Measurements from ENCODE around the gene ANXA2R. TPM values are rescaled to one million over a fixed set of nuclear protein-coding genes. Genes with fewer than 3 reads are reported as not detected.

The ANXA2R gene
- total RNA-seq, 1 experiment from 2014 or later, result 0.98 TPM

DNA sequence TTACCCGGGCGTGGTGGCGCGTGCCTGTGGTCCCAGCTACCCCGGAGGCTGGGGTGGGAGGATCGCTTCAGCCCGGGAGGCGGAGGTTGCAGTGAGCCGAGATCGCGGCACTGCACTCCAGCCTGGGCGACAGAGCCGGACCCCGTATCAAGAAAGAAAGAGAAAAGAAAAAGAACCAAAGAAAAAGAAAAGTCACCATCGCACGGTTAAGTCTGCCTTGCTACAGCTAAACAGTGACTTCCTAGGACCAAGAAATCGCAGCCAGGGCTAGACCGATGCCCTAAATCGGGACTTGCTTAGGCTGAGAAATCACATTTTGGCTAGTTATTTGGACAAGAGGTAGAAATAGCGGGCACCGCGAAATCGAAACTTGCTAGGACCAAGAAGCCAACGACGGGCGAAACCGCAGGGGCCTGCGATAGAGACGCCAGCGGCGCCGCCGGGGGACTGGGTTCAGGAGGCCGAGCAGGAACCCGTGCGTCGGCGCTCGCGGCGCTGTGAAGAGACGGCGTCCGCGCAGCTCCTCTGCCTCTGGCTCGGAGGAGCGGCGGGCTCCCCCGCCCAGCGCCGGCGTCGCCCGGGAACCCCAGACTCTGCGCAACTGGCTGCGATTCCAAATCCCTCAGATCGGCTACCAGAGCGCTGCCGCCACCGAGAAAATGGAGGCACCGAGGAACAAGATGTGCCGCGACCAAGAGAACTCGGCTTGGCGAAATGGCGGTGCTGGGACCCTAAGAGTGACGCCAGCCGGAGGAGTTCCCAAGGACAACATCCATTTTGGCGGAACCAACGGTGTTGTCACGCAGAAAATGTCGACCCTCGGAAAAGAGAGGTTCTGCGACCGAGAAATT lies 26.1 kb upstream of the ANXA2R start:
- Mint-ChIP-seq H3K9me3 (ENCODE audit: unreplicated experiment) (no peaks in the 10 kb centered on the region), H3K4me3 (ENCODE audit: unreplicated experiment) (peak overlapping the region; percentile 99), H3K27me3 (ENCODE audit: insufficient read depth, unreplicated experiment) (no peaks in the 10 kb centered on the region), H3K4me1 (ENCODE audit: insufficient read depth, unreplicated experiment) (peaks cover 16% of the 10 kb centered on the region), H3K36me3 (ENCODE audit: insufficient read depth, unreplicated experiment) (peaks cover 49% of the 10 kb centered on the region), H3K27ac (ENCODE audit: low read depth, unreplicated experiment) (peak overlapping the region; percentile 93)
- POLR2A ChIA-PET, result interaction anchor here (0.5 to 7.2 kb wide), 17 partner anchors 13 to 1163 kb away, joined by 3 to 181 read pairs (median 4); partner anchors contain the start of genes HMGCS1, TMEM267 and ZNF131
- CTCF ChIA-PET, result interaction anchor here (0.7 to 1.7 kb wide), 6 partner anchors 24 to 246 kb away, joined by 3 to 7 read pairs (median 4); partner anchors contain the start of gene ZNF131
- DNase-seq (ENCODE audit: unreplicated experiment), result peak; percentile 70
- BruUV-seq (replicated peaks), result TSS peak; percentile 24
- intact Hi-C loops (cut with micrococcal nuclease), result loop anchor here (1.0 to 2.0 kb wide), 4 partner anchors 24 to 323 kb away; no protein-coding TSS in a partner anchor
- TF ChIP-seq, protein P1, sequence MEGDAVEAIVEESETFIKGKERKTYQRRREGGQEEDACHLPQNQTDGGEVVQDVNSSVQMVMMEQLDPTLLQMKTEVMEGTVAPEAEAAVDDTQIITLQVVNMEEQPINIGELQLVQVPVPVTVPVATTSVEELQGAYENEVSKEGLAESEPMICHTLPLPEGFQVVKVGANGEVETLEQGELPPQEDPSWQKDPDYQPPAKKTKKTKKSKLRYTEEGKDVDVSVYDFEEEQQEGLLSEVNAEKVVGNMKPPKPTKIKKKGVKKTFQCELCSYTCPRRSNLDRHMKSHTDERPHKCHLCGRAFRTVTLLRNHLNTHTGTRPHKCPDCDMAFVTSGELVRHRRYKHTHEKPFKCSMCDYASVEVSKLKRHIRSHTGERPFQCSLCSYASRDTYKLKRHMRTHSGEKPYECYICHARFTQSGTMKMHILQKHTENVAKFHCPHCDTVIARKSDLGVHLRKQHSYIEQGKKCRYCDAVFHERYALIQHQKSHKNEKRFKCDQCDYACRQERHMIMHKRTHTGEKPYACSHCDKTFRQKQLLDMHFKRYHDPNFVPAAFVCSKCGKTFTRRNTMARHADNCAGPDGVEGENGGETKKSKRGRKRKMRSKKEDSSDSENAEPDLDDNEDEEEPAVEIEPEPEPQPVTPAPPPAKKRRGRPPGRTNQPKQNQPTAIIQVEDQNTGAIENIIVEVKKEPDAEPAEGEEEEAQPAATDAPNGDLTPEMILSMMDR (IDR thresholded peaks at IDR 0.05; ENCODE audit: unreplicated experiment), result no peak

DNA sequence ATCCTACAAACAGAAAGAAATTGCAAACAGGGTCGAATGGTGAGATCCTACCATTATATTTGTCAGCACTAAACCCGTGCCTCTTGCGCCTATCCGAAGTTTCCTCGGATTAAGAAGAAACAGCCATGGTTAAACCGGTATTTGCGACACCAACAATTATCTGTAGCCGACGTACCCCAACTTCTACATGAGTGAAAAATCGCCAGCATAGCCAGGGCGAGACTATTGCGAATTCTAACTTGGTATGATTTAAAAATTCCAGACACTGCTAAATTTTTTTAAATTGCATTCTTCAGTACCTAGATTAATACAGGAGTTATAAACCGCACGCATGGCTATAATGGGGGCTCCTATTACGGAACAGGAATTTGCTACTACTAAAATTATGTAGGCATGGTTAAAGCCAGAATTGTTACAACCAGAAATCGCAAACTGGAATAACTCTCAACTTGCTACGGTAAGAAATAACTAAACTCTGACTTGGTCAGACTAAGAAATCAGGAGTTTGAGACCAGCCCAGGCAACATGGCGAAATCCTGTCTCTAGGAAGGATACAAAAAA lies 25.3 kb upstream of the ANXA2R start:
- TSS peak; percentile 55 for BruUV-seq (replicated peaks)
- peak overlapping the region; percentile 99 for H3K4me3 Mint-ChIP-seq (ENCODE audit: unreplicated experiment)
- peaks cover 21% of the 10 kb centered on the region for H3K4me1 Mint-ChIP-seq (ENCODE audit: insufficient read depth, unreplicated experiment)
- ChIA-PET CTCF (interaction anchor here (0.6 to 1.9 kb wide), 14 partner anchors 11 to 324 kb away, joined by 3 to 15 read pairs (median 4); partner anchors contain the start of gene ZNF131), POLR2A (interaction anchor here (0.5 to 7.2 kb wide), 26 partner anchors 11 to 1162 kb away, joined by 3 to 181 read pairs (median 4); partner anchors contain the start of genes HMGCS1, SELENOP, TMEM267 and ZNF131)
- peak; percentile 43 for DNase-seq (ENCODE audit: unreplicated experiment)
- intact Hi-C loops (cut with micrococcal nuclease), result loop anchor here (1.0 to 2.0 kb wide), 3 partner anchors 23 to 323 kb away; no protein-coding TSS in a partner anchor
- peaks cover 42% of the 10 kb centered on the region for H3K36me3 Mint-ChIP-seq (ENCODE audit: insufficient read depth, unreplicated experiment)
- H3K27ac Mint-ChIP-seq (ENCODE audit: low read depth, unreplicated experiment), result peak overlapping the region; percentile 93
- no peaks in the 10 kb centered on the region for H3K9me3 Mint-ChIP-seq (ENCODE audit: unreplicated experiment)
- H3K27me3 Mint-ChIP-seq (ENCODE audit: insufficient read depth, unreplicated experiment), result no peaks in the 10 kb centered on the region
- TF ChIP-seq, protein P1 (IDR thresholded peaks at IDR 0.05; ENCODE audit: unreplicated experiment), result no peak

DNA sequence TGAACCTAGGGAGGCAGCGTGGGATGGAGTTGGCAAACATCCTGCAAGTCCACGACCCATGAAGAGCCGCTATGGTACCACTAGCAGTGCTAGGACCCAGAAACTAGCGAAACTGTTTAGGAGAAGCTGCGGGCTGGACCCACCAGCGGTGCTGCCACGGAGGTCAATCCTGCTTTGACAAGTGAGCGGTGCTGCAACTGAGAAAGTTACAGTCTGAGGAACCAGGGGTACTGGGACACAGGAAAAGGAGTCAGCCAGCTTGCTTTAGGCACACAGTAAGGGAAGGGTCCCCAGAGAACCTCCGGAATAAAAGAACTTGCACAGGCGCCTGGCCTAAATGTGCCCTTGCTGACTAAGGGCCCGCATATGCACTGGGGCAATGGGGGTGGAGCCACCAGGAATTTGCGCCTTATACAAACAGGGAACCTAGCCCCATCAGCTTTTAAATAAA lies 23.6 kb upstream of the ANXA2R start:
- peak overlapping the region; percentile 99 for H3K4me3 Mint-ChIP-seq (ENCODE audit: unreplicated experiment)
- peak overlapping the region; percentile 93 for H3K27ac Mint-ChIP-seq (ENCODE audit: low read depth, unreplicated experiment)
- peaks cover 20% of the 10 kb centered on the region for H3K4me1 Mint-ChIP-seq (ENCODE audit: insufficient read depth, unreplicated experiment)
- TF ChIP-seq, protein P1 (IDR thresholded peaks at IDR 0.05; ENCODE audit: unreplicated experiment), result no peak
- intact Hi-C loops (cut with micrococcal nuclease), result loop anchor here (1.0 to 2.0 kb wide), 2 partner anchors 151 to 325 kb away; no protein-coding TSS in a partner anchor
- H3K9me3 Mint-ChIP-seq (ENCODE audit: unreplicated experiment), result no peaks in the 10 kb centered on the region
- CTCF ChIA-PET, result interaction anchor here (0.5 to 1.9 kb wide), 15 partner anchors 18 to 1548 kb away, joined by 3 to 15 read pairs (median 4); no protein-coding TSS in a partner anchor
- no peaks in the 10 kb centered on the region for H3K27me3 Mint-ChIP-seq (ENCODE audit: insufficient read depth, unreplicated experiment)
- H3K36me3 Mint-ChIP-seq (ENCODE audit: insufficient read depth, unreplicated experiment), result peaks cover 28% of the 10 kb centered on the region
- DNase-seq (ENCODE audit: unreplicated experiment), result peak; percentile 21
- POLR2A ChIA-PET, result interaction anchor here (1.0 to 7.2 kb wide), 11 partner anchors 20 to 249 kb away, joined by 3 to 181 read pairs (median 15); partner anchors contain the start of genes HMGCS1 and ZNF131
- no TSS peak for BruUV-seq (replicated peaks)
